RWPE2 (cell line): ENCODE measurements around the gene MCF2L.
"Not testable (repeated sequence)": the region's sequence is repeated elsewhere in the genome, so short reads cannot be mapped to it uniquely, and the experiment has no call there.

Experiments used
- ATAC-seq: fragments of 200-7000 bp; cut with Tn5 transposase; 3 replicates; pipeline ENCODE4 v1.9.1; 2021; ENCODE audit warnings: low read depth
- DNase-seq: peaks from one replicate; pipeline ENCODE4 v3.0.0-alpha.2; 2020; ENCODE audit warnings: low spot score
- H3K27ac ChIP-seq: fragments of 450-650 bp; 2 replicates; pipeline ENCODE4 v1.5.1; 2017; ENCODE audit warnings: mild to moderate bottlenecking; ENCODE audit not compliant: poor library complexity, severe bottlenecking
- H3K27me3 ChIP-seq: fragments of 250-450 bp; sonication (Bioruptor Pico); 2 replicates; pipeline ENCODE4 v1.5.1; 2021; ENCODE audit warnings: mild to moderate bottlenecking, moderate library complexity; ENCODE audit not compliant: insufficient read depth, poor library complexity, severe bottlenecking
- H3K36me3 ChIP-seq: fragments of 250-450 bp; sonication (Bioruptor Pico); 2 replicates; pipeline ENCODE4 v1.5.1; 2020; ENCODE audit warnings: low read depth, mild to moderate bottlenecking, moderate library complexity
- H3K4me1 ChIP-seq: fragments of 250-450 bp; sonication (Bioruptor Pico); 2 replicates; pipeline ENCODE4 v1.5.1; 2021; ENCODE audit warnings: mild to moderate bottlenecking, moderate library complexity; ENCODE audit not compliant: insufficient read depth, poor library complexity, severe bottlenecking
- H3K4me3 ChIP-seq: fragments of 250-450 bp; sonication (Bioruptor Pico); 2 replicates; pipeline ENCODE4 v1.5.1; 2021; ENCODE audit warnings: mild to moderate bottlenecking, moderate library complexity; ENCODE audit not compliant: severe bottlenecking
- H3K9me3 ChIP-seq: fragments of 250-450 bp; sonication (Bioruptor Pico); 2 replicates; pipeline ENCODE4 v1.5.1; 2021; ENCODE audit warnings: mild to moderate bottlenecking, moderate library complexity; ENCODE audit not compliant: severe bottlenecking
- TF ChIP-seq, protein P1 (sequence below): fragments of 450-650 bp; IDR thresholded peaks from one replicate; pipeline ENCODE4 v1.5.1; 2017; ENCODE audit warnings: mild to moderate bottlenecking, moderate library complexity; ENCODE audit not compliant: poor library complexity, severe bottlenecking

Gene MCF2L

GRCh38 chr13:113029061-113029445, 60.0 kb downstream of the MCF2L start:
- Histone ChIP-seq H3K27ac (no peak overlapping the region), H3K36me3 (no peaks in the 10 kb centered on the region), H3K27me3 (peaks cover 19% of the 10 kb centered on the region), H3K4me3 (no peak overlapping the region), H3K4me1 (no peaks in the 10 kb centered on the region), H3K9me3 (no peaks in the 10 kb centered on the region)
- TF ChIP-seq, protein P1, sequence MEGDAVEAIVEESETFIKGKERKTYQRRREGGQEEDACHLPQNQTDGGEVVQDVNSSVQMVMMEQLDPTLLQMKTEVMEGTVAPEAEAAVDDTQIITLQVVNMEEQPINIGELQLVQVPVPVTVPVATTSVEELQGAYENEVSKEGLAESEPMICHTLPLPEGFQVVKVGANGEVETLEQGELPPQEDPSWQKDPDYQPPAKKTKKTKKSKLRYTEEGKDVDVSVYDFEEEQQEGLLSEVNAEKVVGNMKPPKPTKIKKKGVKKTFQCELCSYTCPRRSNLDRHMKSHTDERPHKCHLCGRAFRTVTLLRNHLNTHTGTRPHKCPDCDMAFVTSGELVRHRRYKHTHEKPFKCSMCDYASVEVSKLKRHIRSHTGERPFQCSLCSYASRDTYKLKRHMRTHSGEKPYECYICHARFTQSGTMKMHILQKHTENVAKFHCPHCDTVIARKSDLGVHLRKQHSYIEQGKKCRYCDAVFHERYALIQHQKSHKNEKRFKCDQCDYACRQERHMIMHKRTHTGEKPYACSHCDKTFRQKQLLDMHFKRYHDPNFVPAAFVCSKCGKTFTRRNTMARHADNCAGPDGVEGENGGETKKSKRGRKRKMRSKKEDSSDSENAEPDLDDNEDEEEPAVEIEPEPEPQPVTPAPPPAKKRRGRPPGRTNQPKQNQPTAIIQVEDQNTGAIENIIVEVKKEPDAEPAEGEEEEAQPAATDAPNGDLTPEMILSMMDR = no peak
- ATAC-seq (no peak), DNase-seq (no peak)

GRCh38 chr13:113029487-113030258, 60.7 kb downstream of the MCF2L start:
- Histone ChIP-seq H3K9me3 (no peaks in the 10 kb centered on the region), H3K36me3 (no peaks in the 10 kb centered on the region), H3K27ac (no peak overlapping the region), H3K4me3 (no peak overlapping the region), H3K4me1 (no peaks in the 10 kb centered on the region), H3K27me3 (peaks cover 14% of the 10 kb centered on the region)
- TF ChIP-seq, protein P1 = peak; percentile 74
- ATAC-seq (peak; percentile 38; the same call in 1 of the 3 replicates), DNase-seq (no peak)

DNA sequence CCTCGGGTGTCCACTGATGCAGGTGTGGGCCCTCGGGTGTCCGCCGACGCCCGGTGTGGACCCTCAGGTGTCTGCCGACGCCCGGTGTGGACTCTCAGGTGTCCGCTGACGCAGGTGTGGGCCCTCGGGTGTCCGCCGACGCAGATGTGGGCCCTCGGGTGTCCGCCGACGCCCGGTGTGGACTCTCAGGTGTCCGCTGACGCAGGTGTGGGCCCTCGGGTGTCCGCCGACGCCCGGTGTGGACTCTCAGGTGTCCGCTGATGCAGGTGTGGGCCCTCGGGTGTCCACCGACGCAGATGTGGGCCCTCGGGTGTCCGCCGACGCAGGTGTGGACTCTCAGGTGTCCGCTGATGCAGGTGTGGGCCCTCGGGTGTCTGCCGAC, 61.2 kb downstream of the MCF2L start:
- DNase-seq, H3K36me3 ChIP-seq, H3K9me3 ChIP-seq, H3K27ac ChIP-seq, ATAC-seq, H3K4me3 ChIP-seq, H3K4me1 ChIP-seq: not testable (repeated sequence)
- peaks cover 14% of the 10 kb centered on the region for H3K27me3 ChIP-seq

DNA sequence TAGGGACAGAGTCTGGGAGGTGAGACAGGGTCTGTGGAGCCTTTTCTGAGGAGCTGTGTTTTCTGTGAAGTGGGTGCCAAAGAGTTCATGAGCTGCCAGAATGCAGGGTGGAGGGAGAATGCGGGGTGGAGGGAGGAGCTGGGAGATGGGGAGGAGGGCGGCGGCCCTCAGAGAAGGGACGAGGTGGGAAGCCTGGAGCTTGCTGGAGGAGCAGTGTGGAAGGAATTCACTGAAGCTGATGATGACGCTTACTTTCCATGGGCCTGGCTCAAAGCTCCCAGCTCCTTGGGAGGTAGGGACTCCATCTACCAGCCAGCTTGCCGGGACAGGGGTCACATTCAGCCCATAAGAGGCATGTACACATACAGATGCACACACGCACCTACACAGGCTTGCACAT, 62.5 kb downstream of the MCF2L start:
- no peak overlapping the region for H3K4me3 ChIP-seq
- ATAC-seq = 0 out of 3 replicates have a peak, but pooled peaks have one; percentile 17
- H3K9me3 ChIP-seq = no peaks in the 10 kb centered on the region
- TF ChIP-seq, protein P1 = no peak
- no peaks in the 10 kb centered on the region for H3K4me1 ChIP-seq
- DNase-seq = no peak
- peaks cover 11% of the 10 kb centered on the region for H3K27me3 ChIP-seq
- H3K27ac ChIP-seq = no peak overlapping the region
- no peaks in the 10 kb centered on the region for H3K36me3 ChIP-seq

- DNase-seq (no peak), ATAC-seq (no peak)
- Histone ChIP-seq H3K36me3 (no peaks in the 10 kb centered on the region), H3K27me3 (peaks cover 3% of the 10 kb centered on the region), H3K9me3 (no peaks in the 10 kb centered on the region), H3K4me3 (no peak overlapping the region), H3K4me1 (no peaks in the 10 kb centered on the region), H3K27ac (no peak overlapping the region)
- TF ChIP-seq, protein P1 = no peak
These were observed 63.3 kb downstream of the MCF2L start for GRCh38 chr13:113032291-113032690.
